Measurements from ENCODE around the gene BCL2A1. TPM values are rescaled to one million over a fixed set of nuclear protein-coding genes. Genes with fewer than 3 reads are reported as not detected.
"Not testable (repeated sequence)": the region's sequence is repeated elsewhere in the genome, so short reads cannot be mapped to it uniquely, and the experiment has no call there.

The BCL2A1 gene
- total and polyA plus RNA-seq, 4 donors, result 0.50 to 2.9 (median 1.2) TPM

DNA sequence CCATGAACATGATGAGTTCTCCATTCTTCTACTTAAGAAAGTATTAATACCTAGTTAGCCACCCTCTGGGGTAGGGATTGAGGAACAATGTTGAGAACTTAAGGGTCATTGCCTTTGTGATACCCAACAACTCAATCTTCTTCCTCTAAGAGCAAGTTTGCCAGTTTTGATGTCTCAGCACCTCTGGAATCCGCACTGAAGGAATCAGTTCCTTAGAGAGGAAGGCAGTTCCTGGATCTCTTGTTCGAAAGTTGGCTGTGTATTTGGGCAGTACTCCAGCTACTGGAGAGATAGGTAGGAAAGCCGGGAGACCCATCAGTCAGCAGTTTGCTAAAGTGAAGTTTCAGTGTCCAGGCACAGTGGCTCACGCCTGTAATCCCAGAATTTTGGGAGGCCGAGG, 38.5 kb downstream of the BCL2A1 start:
- DNase-seq (ENCODE audit: low spot score), result no peak
- 52% methylated on average over 5 of the region's 5 CpGs for WGBS
- no peak overlapping the region for H3K4me3 ChIP-seq (ENCODE audit: low read depth in 1 of 3, low read length in 3 of 3)

DNA sequence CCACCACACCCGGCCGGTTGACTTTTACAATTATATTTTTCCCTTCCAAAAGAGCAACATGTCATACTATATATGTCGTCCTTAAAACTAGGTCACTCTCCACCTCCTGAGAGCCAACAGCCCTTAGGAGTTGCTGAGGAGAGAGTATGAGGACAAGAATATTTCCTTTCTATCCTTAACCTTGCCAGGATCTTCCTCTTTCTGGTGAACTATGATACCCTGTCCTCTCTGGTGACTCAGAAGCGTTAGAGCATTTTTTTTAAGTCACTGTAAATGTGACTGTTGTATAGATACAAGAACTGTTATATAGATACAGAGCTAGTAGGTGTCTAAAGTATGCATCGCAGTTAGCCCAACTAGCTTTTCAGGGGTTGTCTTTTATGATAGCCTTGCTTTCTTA, 40.5 kb downstream of the BCL2A1 start:
- Histone ChIP-seq H3K27ac (ENCODE audit: low read depth in 1 of 2, low read length in 2 of 2) (no peak overlapping the region), H3K27me3 (ENCODE audit: control insufficient read depth in 4 of 4, insufficient read depth in 4 of 4, low read length in 3 of 4) (no peaks in the 10 kb centered on the region), H3K4me1 (ENCODE audit: control insufficient read depth in 4 of 4, insufficient read depth in 4 of 4, low read length in 3 of 4) (no peaks in the 10 kb centered on the region), H3K9ac (ENCODE audit: low read depth in 1 of 2, low read length in 2 of 2) (no peak overlapping the region), H3K4me3 (ENCODE audit: low read depth in 1 of 3, low read length in 3 of 3) (no peak overlapping the region), H3K36me3 (ENCODE audit: control insufficient read depth in 4 of 4, insufficient read depth in 3 of 4, low read depth in 1 of 4, low read length in 3 of 4) (no peaks in the 10 kb centered on the region), H3K9me3 (ENCODE audit: control insufficient read depth in 4 of 4, low read length in 3 of 4) (no peaks in the 10 kb centered on the region)
- no peak for DNase-seq (ENCODE audit: low spot score)
- 86% methylated on average over 5 of the region's 5 CpGs for WGBS
- TF ChIP-seq SP1 (IDR thresholded peaks at IDR 0.05) (no peak), HNF4A (conservative IDR thresholded peaks at IDR 0.05) (no peak), YY1 (IDR thresholded peaks at IDR 0.05) (no peak), RXRA (IDR thresholded peaks at IDR 0.05) (no peak), RAD21 (IDR thresholded peaks at IDR 0.05) (no peak), FOXA2 (IDR thresholded peaks at IDR 0.05) (no peak), NR2F2 (IDR thresholded peaks at IDR 0.05) (no peak), GABPA (IDR thresholded peaks at IDR 0.05 in 1 of 2, conservative IDR thresholded peaks at IDR 0.05 in 1 of 2) (no peak), FOXA1 (IDR thresholded peaks at IDR 0.05) (no peak), TAF1 (conservative IDR thresholded peaks at IDR 0.05) (no peak)
- TF ChIP-seq, protein P1, sequence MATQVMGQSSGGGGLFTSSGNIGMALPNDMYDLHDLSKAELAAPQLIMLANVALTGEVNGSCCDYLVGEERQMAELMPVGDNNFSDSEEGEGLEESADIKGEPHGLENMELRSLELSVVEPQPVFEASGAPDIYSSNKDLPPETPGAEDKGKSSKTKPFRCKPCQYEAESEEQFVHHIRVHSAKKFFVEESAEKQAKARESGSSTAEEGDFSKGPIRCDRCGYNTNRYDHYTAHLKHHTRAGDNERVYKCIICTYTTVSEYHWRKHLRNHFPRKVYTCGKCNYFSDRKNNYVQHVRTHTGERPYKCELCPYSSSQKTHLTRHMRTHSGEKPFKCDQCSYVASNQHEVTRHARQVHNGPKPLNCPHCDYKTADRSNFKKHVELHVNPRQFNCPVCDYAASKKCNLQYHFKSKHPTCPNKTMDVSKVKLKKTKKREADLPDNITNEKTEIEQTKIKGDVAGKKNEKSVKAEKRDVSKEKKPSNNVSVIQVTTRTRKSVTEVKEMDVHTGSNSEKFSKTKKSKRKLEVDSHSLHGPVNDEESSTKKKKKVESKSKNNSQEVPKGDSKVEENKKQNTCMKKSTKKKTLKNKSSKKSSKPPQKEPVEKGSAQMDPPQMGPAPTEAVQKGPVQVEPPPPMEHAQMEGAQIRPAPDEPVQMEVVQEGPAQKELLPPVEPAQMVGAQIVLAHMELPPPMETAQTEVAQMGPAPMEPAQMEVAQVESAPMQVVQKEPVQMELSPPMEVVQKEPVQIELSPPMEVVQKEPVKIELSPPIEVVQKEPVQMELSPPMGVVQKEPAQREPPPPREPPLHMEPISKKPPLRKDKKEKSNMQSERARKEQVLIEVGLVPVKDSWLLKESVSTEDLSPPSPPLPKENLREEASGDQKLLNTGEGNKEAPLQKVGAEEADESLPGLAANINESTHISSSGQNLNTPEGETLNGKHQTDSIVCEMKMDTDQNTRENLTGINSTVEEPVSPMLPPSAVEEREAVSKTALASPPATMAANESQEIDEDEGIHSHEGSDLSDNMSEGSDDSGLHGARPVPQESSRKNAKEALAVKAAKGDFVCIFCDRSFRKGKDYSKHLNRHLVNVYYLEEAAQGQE (IDR thresholded peaks at IDR 0.05), result no peak
- TF ChIP-seq, protein P2, sequence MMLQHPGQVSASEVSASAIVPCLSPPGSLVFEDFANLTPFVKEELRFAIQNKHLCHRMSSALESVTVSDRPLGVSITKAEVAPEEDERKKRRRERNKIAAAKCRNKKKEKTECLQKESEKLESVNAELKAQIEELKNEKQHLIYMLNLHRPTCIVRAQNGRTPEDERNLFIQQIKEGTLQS (IDR thresholded peaks at IDR 0.05), result no peak
- TF ChIP-seq, protein P3, sequence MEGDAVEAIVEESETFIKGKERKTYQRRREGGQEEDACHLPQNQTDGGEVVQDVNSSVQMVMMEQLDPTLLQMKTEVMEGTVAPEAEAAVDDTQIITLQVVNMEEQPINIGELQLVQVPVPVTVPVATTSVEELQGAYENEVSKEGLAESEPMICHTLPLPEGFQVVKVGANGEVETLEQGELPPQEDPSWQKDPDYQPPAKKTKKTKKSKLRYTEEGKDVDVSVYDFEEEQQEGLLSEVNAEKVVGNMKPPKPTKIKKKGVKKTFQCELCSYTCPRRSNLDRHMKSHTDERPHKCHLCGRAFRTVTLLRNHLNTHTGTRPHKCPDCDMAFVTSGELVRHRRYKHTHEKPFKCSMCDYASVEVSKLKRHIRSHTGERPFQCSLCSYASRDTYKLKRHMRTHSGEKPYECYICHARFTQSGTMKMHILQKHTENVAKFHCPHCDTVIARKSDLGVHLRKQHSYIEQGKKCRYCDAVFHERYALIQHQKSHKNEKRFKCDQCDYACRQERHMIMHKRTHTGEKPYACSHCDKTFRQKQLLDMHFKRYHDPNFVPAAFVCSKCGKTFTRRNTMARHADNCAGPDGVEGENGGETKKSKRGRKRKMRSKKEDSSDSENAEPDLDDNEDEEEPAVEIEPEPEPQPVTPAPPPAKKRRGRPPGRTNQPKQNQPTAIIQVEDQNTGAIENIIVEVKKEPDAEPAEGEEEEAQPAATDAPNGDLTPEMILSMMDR (IDR thresholded peaks at IDR 0.05; ENCODE audit: low read depth, low read length, missing input control), result no peak

More for the DNA sequence above, 38.5 kb downstream of the BCL2A1 start:
- no peaks in the 10 kb centered on the region for H3K27me3 ChIP-seq (ENCODE audit: control insufficient read depth in 4 of 4, insufficient read depth in 4 of 4, low read length in 3 of 4)
- no peak overlapping the region for H3K9ac ChIP-seq (ENCODE audit: low read depth in 1 of 2, low read length in 2 of 2)
- no peak for TF ChIP-seq HNF4G (IDR thresholded peaks at IDR 0.05)
- H3K27ac ChIP-seq (ENCODE audit: low read depth in 1 of 2, low read length in 2 of 2), result no peak overlapping the region
- no peaks in the 10 kb centered on the region for H3K4me1 ChIP-seq (ENCODE audit: control insufficient read depth in 4 of 4, insufficient read depth in 4 of 4, low read length in 3 of 4)
- H3K9me3 ChIP-seq (ENCODE audit: control insufficient read depth in 4 of 4, low read length in 3 of 4), result no peaks in the 10 kb centered on the region
- no peaks in the 10 kb centered on the region for H3K36me3 ChIP-seq (ENCODE audit: control insufficient read depth in 4 of 4, insufficient read depth in 3 of 4, low read depth in 1 of 4, low read length in 3 of 4)

DNA sequence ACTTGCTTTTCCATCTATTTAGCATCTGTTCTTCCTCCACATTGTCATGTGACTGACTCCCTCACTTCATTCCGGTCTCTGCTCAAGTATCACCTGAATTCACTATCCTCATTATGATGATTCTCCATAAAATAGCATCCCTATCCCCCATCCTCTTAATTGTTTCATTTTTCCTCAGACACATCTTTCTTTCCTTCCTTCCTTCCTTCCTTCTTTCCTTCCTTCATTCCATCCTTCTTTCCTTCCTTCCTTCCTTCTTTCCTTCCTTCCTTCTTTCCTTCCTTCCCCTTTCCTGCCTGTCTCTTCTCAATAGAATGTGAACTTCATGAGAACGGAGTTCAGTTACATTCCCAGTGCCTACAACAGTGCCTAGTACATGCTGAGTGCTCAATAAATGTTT, 41.6 kb downstream of the BCL2A1 start:
- H3K9me3 ChIP-seq (ENCODE audit: control insufficient read depth in 4 of 4, low read length in 3 of 4), result no peaks in the 10 kb centered on the region
- no peaks in the 10 kb centered on the region for H3K36me3 ChIP-seq (ENCODE audit: control insufficient read depth in 4 of 4, insufficient read depth in 3 of 4, low read depth in 1 of 4, low read length in 3 of 4)
- no peaks in the 10 kb centered on the region for H3K27me3 ChIP-seq (ENCODE audit: control insufficient read depth in 4 of 4, insufficient read depth in 4 of 4, low read length in 3 of 4)
- no peak for DNase-seq (ENCODE audit: low spot score)
- H3K4me3 ChIP-seq (ENCODE audit: low read depth in 1 of 3, low read length in 3 of 3), result no peak overlapping the region
- no peak overlapping the region for H3K27ac ChIP-seq (ENCODE audit: low read depth in 1 of 2, low read length in 2 of 2)
- H3K9ac ChIP-seq (ENCODE audit: low read depth in 1 of 2, low read length in 2 of 2), result no peak overlapping the region
- peaks cover 0 to 3% (median under 1%) of the 10 kb centered on the region in 4 donors for H3K4me1 ChIP-seq (ENCODE audit: control insufficient read depth in 4 of 4, insufficient read depth in 4 of 4, low read length in 3 of 4)
- no peak for TF ChIP-seq SP1 (IDR thresholded peaks at IDR 0.05)
- no peak for TF ChIP-seq EGR1 (IDR thresholded peaks at IDR 0.05; ENCODE audit: low read depth in 2 of 2)
- TF ChIP-seq, protein P3 (IDR thresholded peaks at IDR 0.05; ENCODE audit: low read depth, low read length, missing input control), result no peak
- TF ChIP-seq, protein P2 (IDR thresholded peaks at IDR 0.05), result no peak
- no peak for TF ChIP-seq GABPA (IDR thresholded peaks at IDR 0.05 in 1 of 2, conservative IDR thresholded peaks at IDR 0.05 in 1 of 2)
- TF ChIP-seq YY1 (IDR thresholded peaks at IDR 0.05), result no peak
- no peak for TF ChIP-seq HNF4G (IDR thresholded peaks at IDR 0.05)
- 89% methylated on average over 2 of the region's 2 CpGs for WGBS

DNA sequence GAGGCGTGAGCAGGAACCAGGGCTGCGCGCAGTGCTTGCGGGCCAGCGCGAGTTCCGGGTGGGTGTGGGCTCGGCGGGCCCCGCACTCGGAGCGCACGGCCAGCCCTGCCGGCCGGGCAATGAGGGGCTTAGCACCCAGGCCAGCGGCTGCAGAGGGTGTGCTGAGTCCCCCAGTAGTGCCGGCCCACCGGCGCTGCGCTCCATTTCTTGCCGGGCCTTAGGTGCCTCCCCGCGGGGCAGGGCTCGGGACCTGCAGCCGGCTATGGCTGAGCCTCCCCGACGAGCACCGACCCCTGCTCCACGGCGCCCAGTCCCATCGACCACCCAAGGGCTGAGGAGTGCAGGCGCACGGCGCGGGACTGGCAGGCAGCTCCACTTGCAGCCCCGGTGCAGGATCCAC, 44.9 kb downstream of the BCL2A1 start:
- H3K9me3 ChIP-seq (ENCODE audit: control insufficient read depth in 4 of 4, low read length in 3 of 4); DNase-seq (ENCODE audit: low spot score); H3K27ac ChIP-seq (ENCODE audit: low read depth in 1 of 2, low read length in 2 of 2); H3K27me3 ChIP-seq (ENCODE audit: control insufficient read depth in 4 of 4, insufficient read depth in 4 of 4, low read length in 3 of 4); H3K36me3 ChIP-seq (ENCODE audit: control insufficient read depth in 4 of 4, insufficient read depth in 3 of 4, low read depth in 1 of 4, low read length in 3 of 4); H3K9ac ChIP-seq (ENCODE audit: low read depth in 1 of 2, low read length in 2 of 2); H3K4me3 ChIP-seq (ENCODE audit: low read depth in 1 of 3, low read length in 3 of 3): not testable (repeated sequence)
- H3K4me1 ChIP-seq (ENCODE audit: control insufficient read depth in 4 of 4, insufficient read depth in 4 of 4, low read length in 3 of 4), result peaks cover 0 to 13% (median 2%) of the 10 kb centered on the region in 4 donors
- 99% methylated on average over 36 of the region's 36 CpGs for WGBS

Data from liver (tissue), 9 donors.